ENCODE measurements around the gene HOXA4.

Gene HOXA4

GRCh38 chr7:27140126-27140857 lies 9.7 kb upstream of the HOXA4 start:
- TF ChIP-seq CTCF (IDR thresholded peaks at IDR 0.05; ENCODE audit: control extremely low read depth, extremely low read depth, low read depth, missing control alignments), result no peak
- ChIA-PET CTCF (no interaction called here), POLR2A (no interaction called here)
- DNase-seq (ENCODE audit: extremely low spot score), result no peak

- ChIA-PET POLR2A (no interaction called here), CTCF (no interaction called here)
- TF ChIP-seq CTCF (IDR thresholded peaks at IDR 0.05; ENCODE audit: control extremely low read depth, extremely low read depth, low read depth, missing control alignments), result no peak
- DNase-seq (ENCODE audit: extremely low spot score), result no peak
Measured at GRCh38 chr7:27139334-27140125, 9.0 kb upstream of the HOXA4 start.

GRCh38 chr7:27138985-27139333 lies 8.4 kb upstream of the HOXA4 start:
- no peak for TF ChIP-seq CTCF (IDR thresholded peaks at IDR 0.05; ENCODE audit: control extremely low read depth, extremely low read depth, low read depth, missing control alignments)
- no peak for DNase-seq (ENCODE audit: extremely low spot score)
- ChIA-PET CTCF (no interaction called here), POLR2A (no interaction called here)

- TF ChIP-seq CTCF (IDR thresholded peaks at IDR 0.05; ENCODE audit: control extremely low read depth, extremely low read depth, low read depth, missing control alignments), result no peak
- DNase-seq (ENCODE audit: extremely low spot score), result no peak
- CTCF ChIA-PET, result no interaction called here
- POLR2A ChIA-PET, result no interaction called here
Measured at GRCh38 chr7:27138472-27138871, 7.9 kb upstream of the HOXA4 start.

- TF ChIP-seq CTCF (IDR thresholded peaks at IDR 0.05; ENCODE audit: control extremely low read depth, extremely low read depth, low read depth, missing control alignments), result no peak
- ChIA-PET CTCF (no interaction called here), POLR2A (no interaction called here)
- DNase-seq (ENCODE audit: extremely low spot score), result no peak
Measured at GRCh38 chr7:27137640-27138315, 7.2 kb upstream of the HOXA4 start.

GRCh38 chr7:27134392-27134791 lies 3.8 kb upstream of the HOXA4 start:
- ChIA-PET POLR2A (no interaction called here), CTCF (interaction anchor here (1.0 kb wide), 1 partner anchor 9 kb away, joined by 5 read pairs; the partner anchor contains the start of gene HOXA5)
- no peak for DNase-seq (ENCODE audit: extremely low spot score)
- no peak for TF ChIP-seq CTCF (IDR thresholded peaks at IDR 0.05; ENCODE audit: control extremely low read depth, extremely low read depth, low read depth, missing control alignments)
